Measurements from ENCODE around the gene ADIPOR1. TPM values are rescaled to one million over a fixed set of nuclear protein-coding genes. Genes with fewer than 3 reads are reported as not detected.

Gene ADIPOR1
- total RNA-seq, 1 experiment from 2014 or later = 79.1 TPM

- Histone ChIP-seq H3K36me3 (ENCODE audit: insufficient read depth, low read length, poor library complexity, severe bottlenecking) (no peaks in the 10 kb centered on the region), H3K27ac (ENCODE audit: low read depth, low read length, poor library complexity, severe bottlenecking) (no peak overlapping the region), H3K27me3 (replicated peaks; ENCODE audit: insufficient read depth, low read depth, low read length, poor library complexity) (peaks cover 5% of the 10 kb centered on the region), H3K4me1 (ENCODE audit: insufficient read depth, low read length, poor library complexity, severe bottlenecking) (no peaks in the 10 kb centered on the region), H3K9me3 (ENCODE audit: low read depth, low read length, poor library complexity, severe bottlenecking) (no peaks in the 10 kb centered on the region), H3K4me3 (ENCODE audit: low read depth, low read length, poor library complexity, severe bottlenecking) (no peak overlapping the region)
- POLR2A ChIA-PET (ENCODE audit: low non-redundant PET) = no interaction called here
- BruUV-seq (replicated peaks) = no TSS peak
- DNase-seq (ENCODE audit: low spot score) = no peak
- CTCF ChIA-PET = no interaction called here
- TF ChIP-seq EZH2 (IDR thresholded peaks at IDR 0.05; ENCODE audit: borderline replicate concordance, low read depth, low read length, poor library complexity, severe bottlenecking) = no peak
- no peak for TF ChIP-seq CTCF (conservative IDR thresholded peaks at IDR 0.05; ENCODE audit: low read depth, low read length)
- intact Hi-C loops (cut with micrococcal nuclease; ENCODE audit: unreplicated experiment) = no loop called here
Measured at GRCh38 chr1:202982715-202983430, 24.8 kb upstream of the ADIPOR1 start.

- no peak for TF ChIP-seq CTCF (conservative IDR thresholded peaks at IDR 0.05; ENCODE audit: low read depth, low read length)
- TF ChIP-seq EZH2 (IDR thresholded peaks at IDR 0.05; ENCODE audit: borderline replicate concordance, low read depth, low read length, poor library complexity, severe bottlenecking) = no peak
- Histone ChIP-seq H3K27ac (ENCODE audit: low read depth, low read length, poor library complexity, severe bottlenecking) (no peak overlapping the region), H3K9me3 (ENCODE audit: low read depth, low read length, poor library complexity, severe bottlenecking) (no peaks in the 10 kb centered on the region), H3K27me3 (replicated peaks; ENCODE audit: insufficient read depth, low read depth, low read length, poor library complexity) (peaks cover 5% of the 10 kb centered on the region), H3K4me3 (ENCODE audit: low read depth, low read length, poor library complexity, severe bottlenecking) (no peak overlapping the region), H3K36me3 (ENCODE audit: insufficient read depth, low read length, poor library complexity, severe bottlenecking) (no peaks in the 10 kb centered on the region), H3K4me1 (ENCODE audit: insufficient read depth, low read length, poor library complexity, severe bottlenecking) (no peaks in the 10 kb centered on the region)
- no TSS peak for BruUV-seq (replicated peaks)
- no peak for DNase-seq (ENCODE audit: low spot score)
- ChIA-PET CTCF (interaction anchor here (0.7 kb wide), 1 partner anchor 280 kb away, joined by 5 read pairs; no protein-coding TSS in a partner anchor), POLR2A (ENCODE audit: low non-redundant PET) (no interaction called here)
- intact Hi-C loops (cut with micrococcal nuclease; ENCODE audit: unreplicated experiment) = no loop called here
Measured at GRCh38 chr1:202981939-202982338, 23.8 kb upstream of the ADIPOR1 start.

GRCh38 chr1:202979459-202979858 lies 21.3 kb upstream of the ADIPOR1 start:
- POLR2A ChIA-PET (ENCODE audit: low non-redundant PET) = no interaction called here
- Histone ChIP-seq H3K36me3 (ENCODE audit: insufficient read depth, low read length, poor library complexity, severe bottlenecking) (no peaks in the 10 kb centered on the region), H3K9me3 (ENCODE audit: low read depth, low read length, poor library complexity, severe bottlenecking) (no peaks in the 10 kb centered on the region), H3K27ac (ENCODE audit: low read depth, low read length, poor library complexity, severe bottlenecking) (no peak overlapping the region), H3K27me3 (replicated peaks; ENCODE audit: insufficient read depth, low read depth, low read length, poor library complexity) (peaks cover 5% of the 10 kb centered on the region), H3K4me3 (ENCODE audit: low read depth, low read length, poor library complexity, severe bottlenecking) (no peak overlapping the region), H3K4me1 (ENCODE audit: insufficient read depth, low read length, poor library complexity, severe bottlenecking) (no peaks in the 10 kb centered on the region)
- no peak for TF ChIP-seq CTCF (conservative IDR thresholded peaks at IDR 0.05; ENCODE audit: low read depth, low read length)
- intact Hi-C loops (cut with micrococcal nuclease; ENCODE audit: unreplicated experiment) = no loop called here
- DNase-seq (ENCODE audit: low spot score) = no peak
- CTCF ChIA-PET = interaction anchor here (0.6 kb wide), 1 partner anchor 19 kb away, joined by 3 read pairs; no protein-coding TSS in a partner anchor
- no TSS peak for BruUV-seq (replicated peaks)
